ENCODE data around the gene LRRC26.

LRRC26 gene

GRCh38 chr9:137169896-137170358 is at the start of gene LRRC26:
LRRC26 (minus strand) TSS chr9:137170051; CDS start chr9:137169943, 108 bp downstream.
- 0 out of 2 replicates have a peak within 1 kb of the TSS, but pooled peaks have one; percentile 7 for H3K4me3 ChIP-seq (replicated peaks; ENCODE audit: low read depth, low read length)
- no peak for TF ChIP-seq CTCF (IDR thresholded peaks at IDR 0.05; ENCODE audit: low read depth, low read length, missing control alignments)
- DNase-seq (ENCODE audit: extremely low read depth, low read depth), result no peak

GRCh38 chr9:137218754-137219271 is 49.0 kb upstream of the LRRC26 start:
- DNase-seq (ENCODE audit: extremely low read depth, low read depth), result no peak
- no peak for TF ChIP-seq CTCF (IDR thresholded peaks at IDR 0.05; ENCODE audit: low read depth, low read length, missing control alignments)
- no peak overlapping the region for H3K4me3 ChIP-seq (replicated peaks; ENCODE audit: low read depth, low read length)

- no peak for DNase-seq (ENCODE audit: extremely low read depth, low read depth)
- TF ChIP-seq CTCF (IDR thresholded peaks at IDR 0.05; ENCODE audit: low read depth, low read length, missing control alignments), result no peak
- H3K4me3 ChIP-seq (replicated peaks; ENCODE audit: low read depth, low read length), result no peak overlapping the region
These were observed 48.4 kb upstream of the LRRC26 start for GRCh38 chr9:137218212-137218753.

- TF ChIP-seq CTCF (IDR thresholded peaks at IDR 0.05; ENCODE audit: low read depth, low read length, missing control alignments), result no peak
- no peak overlapping the region for H3K4me3 ChIP-seq (replicated peaks; ENCODE audit: low read depth, low read length)
- DNase-seq (ENCODE audit: extremely low read depth, low read depth), result no peak
These were observed 47.7 kb upstream of the LRRC26 start for GRCh38 chr9:137217276-137218211.

- no peak for DNase-seq (ENCODE audit: extremely low read depth, low read depth)
- H3K4me3 ChIP-seq (replicated peaks; ENCODE audit: low read depth, low read length), result no peak overlapping the region
These were observed 46.5 kb upstream of the LRRC26 start for GRCh38 chr9:137216188-137216965.

More at GRCh38 chr9:137216188-137216965, 46.5 kb upstream of the LRRC26 start:
- no peak for TF ChIP-seq CTCF (IDR thresholded peaks at IDR 0.05; ENCODE audit: low read depth, low read length, missing control alignments)
